ENCODE results near the gene C17orf114.

The C17orf114 gene

GRCh38 chr17:4802228-4802627 lies at the start of gene C17orf114:
TSS of gene C17orf114 (minus strand) at chr17:4802328.
- H3K9me3 ChIP-seq (replicated peaks) = no peaks in the 10 kb centered on the region
- no peaks in the 10 kb centered on the region for H3K4me1 ChIP-seq
- no peak for DNase-seq

GRCh38 chr17:4851084-4851483 lies 49.0 kb upstream of the C17orf114 start:
- H3K4me1 ChIP-seq = no peaks in the 10 kb centered on the region
- no peaks in the 10 kb centered on the region for H3K9me3 ChIP-seq (replicated peaks)
- H3K4me3 ChIP-seq = no peak overlapping the region
- no peaks in the 10 kb centered on the region for H3K36me3 ChIP-seq
- H3K27ac ChIP-seq = no peak overlapping the region
- H3K27me3 ChIP-seq = no peaks in the 10 kb centered on the region
- DNase-seq = no peak

More at GRCh38 chr17:4802228-4802627, at the start of gene C17orf114:
- Histone ChIP-seq H3K4me3 (no peak within 1 kb of the TSS), H3K36me3 (no peaks in the 10 kb centered on the region), H3K27ac (no peak within 1 kb of the TSS), H3K27me3 (no peaks in the 10 kb centered on the region)

- H3K4me1 ChIP-seq = no peaks in the 10 kb centered on the region
- H3K27me3 ChIP-seq = no peaks in the 10 kb centered on the region
- DNase-seq = no peak
- no peaks in the 10 kb centered on the region for H3K36me3 ChIP-seq
- H3K27ac ChIP-seq = no peak overlapping the region
- no peaks in the 10 kb centered on the region for H3K9me3 ChIP-seq (replicated peaks)
- H3K4me3 ChIP-seq = no peak overlapping the region
These were observed 48.1 kb upstream of the C17orf114 start for GRCh38 chr17:4850246-4850645.

- H3K27me3 ChIP-seq = no peaks in the 10 kb centered on the region
- H3K4me3 ChIP-seq = no peak overlapping the region
- DNase-seq = no peak
- no peaks in the 10 kb centered on the region for H3K4me1 ChIP-seq
- no peak overlapping the region for H3K27ac ChIP-seq
- H3K9me3 ChIP-seq (replicated peaks) = no peaks in the 10 kb centered on the region
- no peaks in the 10 kb centered on the region for H3K36me3 ChIP-seq
These were observed 46.9 kb upstream of the C17orf114 start for GRCh38 chr17:4849011-4849536.

- no peaks in the 10 kb centered on the region for H3K4me1 ChIP-seq
- DNase-seq = no peak
- no peaks in the 10 kb centered on the region for H3K27me3 ChIP-seq
- no peak overlapping the region for H3K27ac ChIP-seq
- no peak overlapping the region for H3K4me3 ChIP-seq
- no peaks in the 10 kb centered on the region for H3K36me3 ChIP-seq
- no peaks in the 10 kb centered on the region for H3K9me3 ChIP-seq (replicated peaks)
These were observed 44.7 kb upstream of the C17orf114 start for GRCh38 chr17:4846635-4847390.

- no peak overlapping the region for H3K4me3 ChIP-seq
- no peak overlapping the region for H3K27ac ChIP-seq
- no peaks in the 10 kb centered on the region for H3K27me3 ChIP-seq
- H3K4me1 ChIP-seq = no peaks in the 10 kb centered on the region
- no peaks in the 10 kb centered on the region for H3K36me3 ChIP-seq
- no peaks in the 10 kb centered on the region for H3K9me3 ChIP-seq (replicated peaks)
- DNase-seq = no peak
These were observed 43.0 kb upstream of the C17orf114 start for GRCh38 chr17:4845118-4845517.

- Histone ChIP-seq H3K27ac (no peak overlapping the region), H3K9me3 (replicated peaks) (no peaks in the 10 kb centered on the region), H3K4me3 (no peak overlapping the region), H3K36me3 (no peaks in the 10 kb centered on the region), H3K4me1 (no peaks in the 10 kb centered on the region), H3K27me3 (no peaks in the 10 kb centered on the region)
- DNase-seq = no peak
These were observed 41.3 kb upstream of the C17orf114 start for GRCh38 chr17:4843321-4844000.

- Histone ChIP-seq H3K27me3 (no peaks in the 10 kb centered on the region), H3K36me3 (no peaks in the 10 kb centered on the region), H3K27ac (no peak overlapping the region), H3K4me3 (no peak overlapping the region), H3K4me1 (no peaks in the 10 kb centered on the region), H3K9me3 (replicated peaks) (no peaks in the 10 kb centered on the region)
- no peak for DNase-seq
These were observed 40.2 kb upstream of the C17orf114 start for GRCh38 chr17:4842376-4842775.

- H3K27me3 ChIP-seq = no peaks in the 10 kb centered on the region
- H3K9me3 ChIP-seq (replicated peaks) = no peaks in the 10 kb centered on the region
- H3K4me3 ChIP-seq = no peak overlapping the region
- H3K4me1 ChIP-seq = no peaks in the 10 kb centered on the region
- no peak for DNase-seq
- H3K27ac ChIP-seq = no peak overlapping the region
- H3K36me3 ChIP-seq = no peaks in the 10 kb centered on the region
These were observed 38.7 kb upstream of the C17orf114 start for GRCh38 chr17:4840893-4841242.

- DNase-seq = no peak
- Histone ChIP-seq H3K27ac (no peak overlapping the region), H3K4me3 (no peak overlapping the region), H3K9me3 (replicated peaks) (no peaks in the 10 kb centered on the region), H3K27me3 (no peaks in the 10 kb centered on the region), H3K4me1 (no peaks in the 10 kb centered on the region), H3K36me3 (no peaks in the 10 kb centered on the region)
These were observed 38.1 kb upstream of the C17orf114 start for GRCh38 chr17:4839965-4840892.

- DNase-seq = no peak
- Histone ChIP-seq H3K27me3 (no peaks in the 10 kb centered on the region), H3K27ac (no peak overlapping the region), H3K9me3 (replicated peaks) (no peaks in the 10 kb centered on the region), H3K36me3 (no peaks in the 10 kb centered on the region), H3K4me3 (no peak overlapping the region), H3K4me1 (peaks cover 3% of the 10 kb centered on the region; the same call in 1 of the 2 replicates)
These were observed 37.1 kb upstream of the C17orf114 start for GRCh38 chr17:4839221-4839620.

- H3K4me3 ChIP-seq = no peak overlapping the region
- DNase-seq = no peak
- no peak overlapping the region for H3K27ac ChIP-seq
- peaks cover 3% of the 10 kb centered on the region; the same call in 1 of the 2 replicates for H3K4me1 ChIP-seq
- H3K9me3 ChIP-seq (replicated peaks) = no peaks in the 10 kb centered on the region
- H3K27me3 ChIP-seq = no peaks in the 10 kb centered on the region
- no peaks in the 10 kb centered on the region for H3K36me3 ChIP-seq
These were observed 36.2 kb upstream of the C17orf114 start for GRCh38 chr17:4838309-4838785.

- H3K27ac ChIP-seq = no peak overlapping the region
- H3K4me1 ChIP-seq = peaks cover 3% of the 10 kb centered on the region; the same call in 1 of the 2 replicates
- no peak overlapping the region for H3K4me3 ChIP-seq
- H3K36me3 ChIP-seq = no peaks in the 10 kb centered on the region
- H3K9me3 ChIP-seq (replicated peaks) = no peaks in the 10 kb centered on the region
- H3K27me3 ChIP-seq = no peaks in the 10 kb centered on the region
- no peak for DNase-seq
These were observed 35.6 kb upstream of the C17orf114 start for GRCh38 chr17:4837471-4838308.

GRCh38 chr17:4836221-4836620 lies 34.1 kb upstream of the C17orf114 start:
- Histone ChIP-seq H3K4me1 (peaks cover 3% of the 10 kb centered on the region; the same call in 1 of the 2 replicates), H3K27me3 (no peaks in the 10 kb centered on the region), H3K9me3 (replicated peaks) (no peaks in the 10 kb centered on the region), H3K27ac (no peak overlapping the region), H3K4me3 (no peak overlapping the region), H3K36me3 (no peaks in the 10 kb centered on the region)
- DNase-seq = no peak
